K562 (cell line): ENCODE measurements around the gene KRTAP5-6.
"Not testable (repeated sequence)": the region's sequence is repeated elsewhere in the genome, so short reads cannot be mapped to it uniquely, and the experiment has no call there.

Experiments
- MAFK ChIP-seq: IDR thresholded peaks from 2 replicates; pipeline ENCODE4 v1.6.1; 2011; ENCODE audit warnings: low read length, improper control_type of control experiment
- POLR2A ChIP-seq: fragments of 450-650 bp; conservative IDR thresholded peaks from 2 replicates; pipeline ENCODE4 v1.6.1; 2016
- POLR2AphosphoS5 ChIP-seq: IDR thresholded peaks from 2 replicates; pipeline ENCODE4 v1.6.1; 2011; ENCODE audit warnings: mild to moderate bottlenecking, low read depth, low read length, moderate library complexity; ENCODE audit not compliant: control insufficient read depth, insufficient read depth
- RCOR1 ChIP-seq, 2 experiments: IDR thresholded peaks; 2 replicates each; pipeline ENCODE4 v1.6.1; 2012; ENCODE audit warnings: low read depth in 2 of 2, low read length in 2 of 2, borderline replicate concordance in 1 of 2, improper control_type of control experiment in 1 of 2
- TF ChIP-seq, protein P1 (sequence below): fragments of 250-450 bp; sonication (Bioruptor Pico); IDR thresholded peaks from 2 replicates; pipeline ENCODE4 v1.4.0; 2020
- TF ChIP-seq, protein P2 (sequence below), 3 experiments: IDR thresholded peaks in 2 of 3; conservative IDR thresholded peaks in 1 of 3; 2 replicates each; pipeline ENCODE4 v1.5.1; 2011 to 2012; ENCODE audit warnings: low read length in 3 of 3, mild to moderate bottlenecking in 3 of 3, control low read depth in 2 of 3, improper control_type of control experiment in 1 of 3, inconsistent platforms in 1 of 3, low read depth in 1 of 3, mixed read lengths in 1 of 3, moderate library complexity in 1 of 3; ENCODE audit not compliant: insufficient read depth in 2 of 3

DNA sequence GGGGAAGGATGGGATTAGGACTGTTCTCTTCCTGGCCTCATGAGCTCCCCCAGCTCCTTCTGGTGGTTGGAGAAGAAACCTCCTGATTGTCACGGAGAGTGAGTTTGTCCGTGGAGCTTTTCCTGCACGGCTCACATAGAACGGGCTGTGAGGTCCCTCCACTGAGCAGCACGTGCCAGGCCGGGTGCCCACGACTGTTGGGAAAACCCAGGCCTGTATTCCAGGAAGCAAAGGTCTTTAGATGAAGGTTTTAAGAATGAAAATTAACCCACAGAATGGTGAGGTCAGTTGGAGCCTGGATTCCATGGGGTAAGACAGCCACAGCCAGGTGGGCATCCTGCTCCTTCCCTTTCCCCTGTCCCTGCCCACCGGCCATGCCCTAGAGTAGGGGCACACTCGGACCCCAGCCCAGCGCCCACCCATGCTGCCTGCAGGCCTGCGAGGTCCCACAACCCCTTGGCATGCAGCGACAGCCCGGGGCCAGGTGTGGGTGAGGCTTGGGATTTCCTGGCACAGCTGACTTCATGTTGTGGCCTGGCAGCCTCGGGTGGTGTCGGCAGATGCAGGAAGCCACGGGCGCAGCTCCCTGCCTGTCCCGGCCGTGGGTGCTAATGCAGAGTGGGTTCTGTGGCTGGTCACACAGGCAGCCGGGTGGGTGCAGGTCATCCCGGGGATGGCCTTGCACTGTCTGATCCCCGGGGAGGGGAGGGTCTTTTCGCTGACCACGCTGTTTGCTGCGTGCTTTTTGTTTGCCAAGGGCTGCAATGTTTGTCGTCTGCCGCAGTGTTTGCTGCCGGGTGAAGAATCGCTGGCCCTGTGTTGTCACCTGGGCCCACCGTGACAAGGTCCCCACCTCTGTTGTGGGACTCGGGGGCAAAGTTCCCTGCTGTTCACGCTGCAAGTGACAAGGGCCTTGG, 7.5 kb upstream of the KRTAP5-6 start:
- TF ChIP-seq POLR2A; MAFK; POLR2AphosphoS5; RCOR1 (IDR thresholded peaks at IDR 0.05; ENCODE audit: borderline replicate concordance in 1 of 2, low read depth in 2 of 2, low read length in 2 of 2): not testable (repeated sequence)
- TF ChIP-seq, protein P1, sequence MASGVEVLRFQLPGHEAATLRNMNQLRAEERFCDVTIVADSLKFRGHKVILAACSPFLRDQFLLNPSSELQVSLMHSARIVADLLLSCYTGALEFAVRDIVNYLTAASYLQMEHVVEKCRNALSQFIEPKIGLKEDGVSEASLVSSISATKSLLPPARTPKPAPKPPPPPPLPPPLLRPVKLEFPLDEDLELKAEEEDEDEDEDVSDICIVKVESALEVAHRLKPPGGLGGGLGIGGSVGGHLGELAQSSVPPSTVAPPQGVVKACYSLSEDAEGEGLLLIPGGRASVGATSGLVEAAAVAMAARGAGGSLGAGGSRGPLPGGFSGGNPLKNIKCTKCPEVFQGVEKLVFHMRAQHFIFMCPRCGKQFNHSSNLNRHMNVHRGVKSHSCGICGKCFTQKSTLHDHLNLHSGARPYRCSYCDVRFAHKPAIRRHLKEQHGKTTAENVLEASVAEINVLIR (CRISPR knock-in tag) = not testable (repeated sequence)
- TF ChIP-seq, protein P2, sequence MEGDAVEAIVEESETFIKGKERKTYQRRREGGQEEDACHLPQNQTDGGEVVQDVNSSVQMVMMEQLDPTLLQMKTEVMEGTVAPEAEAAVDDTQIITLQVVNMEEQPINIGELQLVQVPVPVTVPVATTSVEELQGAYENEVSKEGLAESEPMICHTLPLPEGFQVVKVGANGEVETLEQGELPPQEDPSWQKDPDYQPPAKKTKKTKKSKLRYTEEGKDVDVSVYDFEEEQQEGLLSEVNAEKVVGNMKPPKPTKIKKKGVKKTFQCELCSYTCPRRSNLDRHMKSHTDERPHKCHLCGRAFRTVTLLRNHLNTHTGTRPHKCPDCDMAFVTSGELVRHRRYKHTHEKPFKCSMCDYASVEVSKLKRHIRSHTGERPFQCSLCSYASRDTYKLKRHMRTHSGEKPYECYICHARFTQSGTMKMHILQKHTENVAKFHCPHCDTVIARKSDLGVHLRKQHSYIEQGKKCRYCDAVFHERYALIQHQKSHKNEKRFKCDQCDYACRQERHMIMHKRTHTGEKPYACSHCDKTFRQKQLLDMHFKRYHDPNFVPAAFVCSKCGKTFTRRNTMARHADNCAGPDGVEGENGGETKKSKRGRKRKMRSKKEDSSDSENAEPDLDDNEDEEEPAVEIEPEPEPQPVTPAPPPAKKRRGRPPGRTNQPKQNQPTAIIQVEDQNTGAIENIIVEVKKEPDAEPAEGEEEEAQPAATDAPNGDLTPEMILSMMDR (IDR thresholded peaks at IDR 0.05 in 2 of 3, conservative IDR thresholded peaks at IDR 0.05 in 1 of 3; ENCODE audit: insufficient read depth in 2 of 3, low read depth in 1 of 3, low read length in 3 of 3) = not testable (repeated sequence)
